Tibial artery (tissue), 4 donors: ENCODE data around the gene SAA1.

ENCODE experiments used
- DNase-seq, 2 donors: peaks; one replicate each; pipeline ENCODE4 v3.0.0-alpha.2; 2019
- H3K27ac ChIP-seq, 2 donors: fragments of 200-600 bp; sonication (generic) in 1 of 2; 1 replicate in 1 of 2; 2 replicates in 1 of 2; pipeline ENCODE4 v1.5.1; 2018 to 2019; ENCODE audit warnings: mild to moderate bottlenecking in 1 of 2
- H3K27me3 ChIP-seq, 2 donors: fragments of 200-600 bp; sonication (generic) in 1 of 2; one replicate each; pipeline versions ENCODE4 v1.5.1 to v1.6.0; 2016 to 2019
- H3K36me3 ChIP-seq, 3 donors: fragments of 200-600 bp; sonication (generic) in 2 of 3; one replicate each; pipeline ENCODE4 v1.5.1; 2016 to 2019; ENCODE audit warnings: mild to moderate bottlenecking in 2 of 3
- H3K4me1 ChIP-seq, 4 donors: fragments of 200-600 bp; sonication (generic) in 2 of 4; 1 replicate in 3 of 4; 2 replicates in 1 of 4; pipeline ENCODE4 v1.5.1; 2016 to 2019
- H3K4me3 ChIP-seq, 2 donors: fragments of 200-600 bp; sonication (generic) in 1 of 2; 1 replicate in 1 of 2; 2 replicates in 1 of 2; pipeline ENCODE4 v1.5.1; 2018 to 2019; ENCODE audit warnings: mild to moderate bottlenecking in 2 of 2
- H3K9me3 ChIP-seq, 3 donors: fragments of 200-600 bp; sonication (generic) in 1 of 3; one replicate each; pipeline ENCODE4 v1.5.1; 2016 to 2019
- CTCF ChIP-seq, 2 experiments: fragments of 200-600 bp in 1 of 2; fragments of 450-650 bp in 1 of 2; IDR thresholded peaks; one replicate each; pipeline ENCODE4 v1.5.1; 2017 to 2019; ENCODE audit warnings: antibody characterized with exemption in 2 of 2, mild to moderate bottlenecking in 1 of 2, moderate library complexity in 1 of 2
- intact Hi-C: fragments of 100-400 bp; cut with DNase I; formaldehyde crosslinking; loops from one replicate; pipeline ENCODE4 v1.15.0; 2023; ENCODE audit warnings: low total_unique reads

The SAA1 gene

GRCh38 chr11:18229501-18229900, 36.6 kb upstream of the SAA1 start:
- TF ChIP-seq CTCF (IDR thresholded peaks at IDR 0.05), result no peak
- H3K4me3 ChIP-seq, result no peak overlapping the region
- DNase-seq, result no peak
- no peaks in the 10 kb centered on the region for H3K27me3 ChIP-seq
- intact Hi-C loops, result no loop called here
- no peaks in the 10 kb centered on the region for H3K4me1 ChIP-seq
- no peak overlapping the region for H3K27ac ChIP-seq
- H3K9me3 ChIP-seq, result no peaks in the 10 kb centered on the region
- H3K36me3 ChIP-seq, result no peaks in the 10 kb centered on the region

- Histone ChIP-seq H3K36me3 (no peaks in the 10 kb centered on the region), H3K9me3 (no peaks in the 10 kb centered on the region), H3K4me1 (no peaks in the 10 kb centered on the region), H3K4me3 (no peak overlapping the region), H3K27me3 (no peaks in the 10 kb centered on the region), H3K27ac (no peak overlapping the region)
- DNase-seq, result no peak
- TF ChIP-seq CTCF (IDR thresholded peaks at IDR 0.05), result no peak
- intact Hi-C loops, result no loop called here
Measured at GRCh38 chr11:18230859-18231258, 35.2 kb upstream of the SAA1 start.

- no peak for DNase-seq
- intact Hi-C loops, result no loop called here
- TF ChIP-seq CTCF (IDR thresholded peaks at IDR 0.05), result no peak
- Histone ChIP-seq H3K27me3 (no peaks in the 10 kb centered on the region), H3K36me3 (no peaks in the 10 kb centered on the region), H3K9me3 (no peaks in the 10 kb centered on the region), H3K4me1 (no peaks in the 10 kb centered on the region), H3K27ac (no peak overlapping the region), H3K4me3 (no peak overlapping the region)
Measured at GRCh38 chr11:18233912-18234311, 32.2 kb upstream of the SAA1 start.

- Histone ChIP-seq H3K36me3 (no peaks in the 10 kb centered on the region), H3K4me3 (no peak overlapping the region), H3K27me3 (no peaks in the 10 kb centered on the region), H3K27ac (no peak overlapping the region), H3K4me1 (no peaks in the 10 kb centered on the region), H3K9me3 (no peaks in the 10 kb centered on the region)
- intact Hi-C loops, result no loop called here
- no peak for DNase-seq
- TF ChIP-seq CTCF (IDR thresholded peaks at IDR 0.05), result no peak
Measured at GRCh38 chr11:18235394-18236334, 30.4 kb upstream of the SAA1 start.

- no peak for TF ChIP-seq CTCF (IDR thresholded peaks at IDR 0.05)
- Histone ChIP-seq H3K27me3 (no peaks in the 10 kb centered on the region), H3K27ac (no peak within 1 kb of the TSS), H3K9me3 (no peaks in the 10 kb centered on the region), H3K36me3 (no peaks in the 10 kb centered on the region), H3K4me1 (no peaks in the 10 kb centered on the region), H3K4me3 (no peak within 1 kb of the TSS)
- no peak for DNase-seq
- intact Hi-C loops, result no loop called here
Measured at GRCh38 chr11:18236664-18237356, 29.3 kb upstream of the SAA1 start, which contains the start of gene SAA4. SAA4 (minus strand) TSS chr11:18236802; CDS start chr11:18235926, 876 bp downstream.
